A673 (cell line): ENCODE results near the gene HOXB13. TPM values are rescaled to one million over a fixed set of nuclear protein-coding genes. Genes with fewer than 3 reads are reported as not detected.

ENCODE experiments used
- BruUV-seq: library from RNA; stranded (reverse); fragments of 400-500 nt; replicated peaks from 2 replicates; lab custom pipeline; 2021; lab: Mats Ljungman, UMichigan
- CTCF ChIA-PET: fragments of 300-600 bp; sonication (Branson Sonifier 250); formaldehyde crosslinking; loops from one replicate; lab custom pipeline; 2022; ENCODE audit warnings: antibody characterized with exemption; lab: Charles Lee
- POLR2A ChIA-PET: fragments of 300-600 bp; sonication (Branson Sonifier 250); formaldehyde crosslinking; loops from one replicate; lab custom pipeline; 2022; ENCODE audit warnings: antibody characterized with exemption; ENCODE audit not compliant: low non-redundant PET; lab: Charles Lee
- DNase-seq: peaks from one replicate; pipeline ENCODE4 v3.0.0-alpha.2; 2015; ENCODE audit warnings: low spot score
- H3K27ac ChIP-seq: fragments of 200-600 bp; sonication (generic); 2 replicates; pipeline ENCODE4 v1.5.1; 2016; ENCODE audit warnings: mixed run types, low read depth, mild to moderate bottlenecking, mixed read lengths, antibody characterized with exemption, low read length; ENCODE audit not compliant: poor library complexity, severe bottlenecking
- H3K27me3 ChIP-seq: fragments of 200-600 bp; sonication (generic); replicated peaks from 2 replicates; pipeline ENCODE4 v1.6.1; 2017; ENCODE audit warnings: mixed run types, low read depth, mild to moderate bottlenecking, mixed read lengths, antibody characterized with exemption, low read length; ENCODE audit not compliant: insufficient read depth, poor library complexity
- H3K36me3 ChIP-seq: fragments of 200-600 bp; sonication (generic); 2 replicates; pipeline ENCODE4 v1.6.1; 2016; ENCODE audit warnings: mixed run types, mild to moderate bottlenecking, mixed read lengths, antibody characterized with exemption, low read length; ENCODE audit not compliant: insufficient read depth, poor library complexity, severe bottlenecking
- H3K4me1 ChIP-seq: fragments of 200-600 bp; sonication (generic); 2 replicates; pipeline ENCODE4 v1.6.1; 2017; ENCODE audit warnings: mixed run types, mild to moderate bottlenecking, mixed read lengths, antibody characterized with exemption, low read length; ENCODE audit not compliant: insufficient read depth, poor library complexity, severe bottlenecking
- H3K4me3 ChIP-seq: fragments of 200-600 bp; sonication (generic); 2 replicates; pipeline ENCODE4 v1.5.1; 2016; ENCODE audit warnings: low read depth, mixed run types, mild to moderate bottlenecking, mixed read lengths, low read length; ENCODE audit not compliant: poor library complexity, severe bottlenecking
- H3K9me3 ChIP-seq: fragments of 200-600 bp; sonication (generic); 2 replicates; pipeline ENCODE4 v1.6.1; 2016; ENCODE audit warnings: mixed run types, low read depth, mild to moderate bottlenecking, mixed read lengths, antibody characterized with exemption, low read length; ENCODE audit not compliant: poor library complexity, severe bottlenecking
- CTCF ChIP-seq: fragments of 300-800, 200-600 bp; sonication (generic); conservative IDR thresholded peaks from 2 replicates; pipeline ENCODE4 v1.5.1; 2017; ENCODE audit warnings: low read depth, mild to moderate bottlenecking, antibody characterized with exemption, low read length, moderate library complexity, mixed read lengths
- EZH2 ChIP-seq: fragments of 200-600 bp; sonication (generic); IDR thresholded peaks from 2 replicates; pipeline ENCODE4 v1.6.1; 2017; ENCODE audit warnings: borderline replicate concordance, low read depth, mild to moderate bottlenecking, mixed read lengths, antibody characterized with exemption, low read length; ENCODE audit not compliant: poor library complexity, severe bottlenecking
- intact Hi-C: fragments of 100-400 bp; cut with micrococcal nuclease; formaldehyde crosslinking; loops from one replicate; pipeline ENCODE4 v1.10.0; 2022; ENCODE audit not compliant: unreplicated experiment
- total RNA-seq: library from RNA; stranded (reverse); gene quantifications from 2 replicates; pipeline ENCODE4 v1.2.3, GENCODE V29; 2021

HOXB13 gene
- total RNA-seq, 1 experiment from 2014 or later = 11.7 TPM

- no peak for TF ChIP-seq EZH2
- POLR2A ChIA-PET = interaction anchor here (0.7 kb wide), 2 partner anchors 15 to 26 kb away, joined by 9 to 10 read pairs; no protein-coding TSS in a partner anchor
- intact Hi-C loops = no loop called here
- Histone ChIP-seq H3K9me3 (no peaks in the 10 kb centered on the region), H3K4me3 (no peak overlapping the region), H3K27me3 (no peaks in the 10 kb centered on the region), H3K4me1 (peaks cover 20% of the 10 kb centered on the region), H3K36me3 (no peaks in the 10 kb centered on the region), H3K27ac (no peak overlapping the region)
- CTCF ChIA-PET = no interaction called here
- BruUV-seq = no TSS peak
- DNase-seq = no peak
These were observed 2.8 kb upstream of the HOXB13 start for GRCh38 chr17:48731355-48731754.

- intact Hi-C loops = no loop called here
- Histone ChIP-seq H3K27me3 (no peaks in the 10 kb centered on the region), H3K36me3 (no peaks in the 10 kb centered on the region), H3K27ac (peak overlapping the region; percentile 97), H3K4me3 (no peak overlapping the region), H3K9me3 (no peaks in the 10 kb centered on the region), H3K4me1 (peaks cover 32% of the 10 kb centered on the region)
- POLR2A ChIA-PET = no interaction called here
- CTCF ChIA-PET = no interaction called here
- no peak for DNase-seq
- no TSS peak for BruUV-seq
- TF ChIP-seq EZH2 = no peak
- TF ChIP-seq CTCF = no peak
These were observed 1.6 kb upstream of the HOXB13 start for GRCh38 chr17:48730240-48730550.

GRCh38 chr17:48729335-48730239, 1.0 kb upstream of the HOXB13 start:
- TSS peak; percentile 12 for BruUV-seq
- peak overlapping the region; percentile 73 for H3K4me3 ChIP-seq
- TF ChIP-seq CTCF (no peak), EZH2 (no peak)
- peak overlapping the region; percentile 97 for H3K27ac ChIP-seq
- DNase-seq = peak; percentile 67
- CTCF ChIA-PET = interaction anchor here (1.3 kb wide), 1 partner anchor 51 kb away, joined by 4 read pairs; no protein-coding TSS in a partner anchor
- no peaks in the 10 kb centered on the region for H3K9me3 ChIP-seq
- peaks cover 38% of the 10 kb centered on the region for H3K4me1 ChIP-seq
- H3K27me3 ChIP-seq = no peaks in the 10 kb centered on the region
- POLR2A ChIA-PET = interaction anchor here (0.5 to 0.9 kb wide), 3 partner anchors 49 to 565 kb away, joined by 3 to 8 read pairs (median 6); no protein-coding TSS in a partner anchor
- no peaks in the 10 kb centered on the region for H3K36me3 ChIP-seq
- intact Hi-C loops = no loop called here
